Muscle of back (tissue), 11 donors: ENCODE measurements around the gene IBA57. TPM values are rescaled to one million over a fixed set of nuclear protein-coding genes. Genes with fewer than 3 reads are reported as not detected.
A peak's percentile ranks its signal among the peaks of the same experiment; 100 is the strongest.

Source experiments
- DNase-seq, 3 donors: peaks; one replicate each; pipeline versions ENCODE4 v3.0.0 to v3.0.0-alpha.2; 2013
- polyA plus RNA-seq, 10 donors: library from polyadenylated mRNA; unstranded; fragments of 120-200 nt; gene quantifications; one replicate each; pipeline ENCODE4 v1.2.1, GENCODE V29; 2013; ENCODE audit not compliant: insufficient read length in 10 of 10

The IBA57 gene
- polyA plus RNA-seq, 10 donors: 3.6 to 5.7 (median 4.3) TPM

DNA sequence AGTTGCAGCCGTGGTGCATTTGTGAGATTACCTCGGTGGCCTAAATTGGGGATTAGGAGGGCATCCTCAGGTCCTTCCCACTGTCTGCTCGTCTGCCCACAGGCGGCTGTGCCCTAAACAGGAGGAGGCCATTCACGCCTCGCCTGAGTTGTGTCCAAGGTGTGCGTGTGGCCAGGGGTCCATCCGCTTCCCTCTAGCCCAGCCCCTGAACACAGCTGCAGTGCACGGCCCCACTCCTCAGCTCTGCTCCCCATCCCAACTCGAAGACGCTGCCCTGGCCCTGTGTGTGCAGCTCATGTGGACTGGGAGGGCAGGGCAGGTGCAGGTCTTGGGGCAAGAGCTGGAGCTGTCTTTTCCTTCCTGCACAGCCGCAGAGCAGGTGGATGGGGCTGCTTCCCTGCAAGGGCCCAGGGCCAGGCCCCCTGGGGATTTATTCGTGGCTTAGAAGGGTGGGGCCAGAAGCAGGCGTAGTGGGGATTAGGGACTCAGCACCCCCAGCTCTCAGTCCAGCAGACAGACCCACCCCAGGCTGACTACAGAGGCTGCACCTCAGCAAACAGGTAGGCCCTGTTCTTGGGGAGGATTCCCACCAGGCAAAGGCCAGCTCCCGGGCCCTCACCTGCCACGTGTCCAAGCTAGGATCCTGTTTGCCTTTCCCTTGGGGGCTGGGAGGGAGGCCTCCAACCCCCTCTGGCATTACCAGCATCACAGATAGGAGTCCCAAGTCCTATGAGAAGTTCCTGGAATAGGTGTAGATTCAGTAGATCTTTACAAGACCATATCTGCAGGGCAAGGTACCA lies 21.2 kb upstream of the IBA57 start:
- DNase-seq: no peak

DNA sequence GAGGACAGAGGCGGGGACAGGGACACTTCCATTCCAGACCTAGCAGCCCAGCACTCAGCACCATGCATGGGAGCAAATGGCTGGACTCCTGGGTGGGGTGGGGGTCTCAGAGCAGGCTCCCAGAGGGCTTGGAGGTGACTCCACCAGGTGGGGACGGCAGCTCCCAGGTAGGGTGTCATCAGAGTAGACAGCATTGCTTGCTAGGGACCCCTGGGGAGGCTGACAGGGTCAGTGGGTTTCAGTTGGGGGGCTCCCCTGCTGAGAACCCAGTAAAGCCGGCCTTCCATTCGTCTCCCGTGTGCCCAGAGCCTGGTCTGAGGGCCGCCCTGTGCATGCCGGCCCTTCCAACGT lies 20.6 kb upstream of the IBA57 start:
- no peak for DNase-seq

- no peak for DNase-seq
These were observed 19.9 kb upstream of the IBA57 start for GRCh38 chr1:228145463-228146416.

GRCh38 chr1:228146417-228147150 lies 19.0 kb upstream of the IBA57 start:
- DNase-seq: no peak

DNA sequence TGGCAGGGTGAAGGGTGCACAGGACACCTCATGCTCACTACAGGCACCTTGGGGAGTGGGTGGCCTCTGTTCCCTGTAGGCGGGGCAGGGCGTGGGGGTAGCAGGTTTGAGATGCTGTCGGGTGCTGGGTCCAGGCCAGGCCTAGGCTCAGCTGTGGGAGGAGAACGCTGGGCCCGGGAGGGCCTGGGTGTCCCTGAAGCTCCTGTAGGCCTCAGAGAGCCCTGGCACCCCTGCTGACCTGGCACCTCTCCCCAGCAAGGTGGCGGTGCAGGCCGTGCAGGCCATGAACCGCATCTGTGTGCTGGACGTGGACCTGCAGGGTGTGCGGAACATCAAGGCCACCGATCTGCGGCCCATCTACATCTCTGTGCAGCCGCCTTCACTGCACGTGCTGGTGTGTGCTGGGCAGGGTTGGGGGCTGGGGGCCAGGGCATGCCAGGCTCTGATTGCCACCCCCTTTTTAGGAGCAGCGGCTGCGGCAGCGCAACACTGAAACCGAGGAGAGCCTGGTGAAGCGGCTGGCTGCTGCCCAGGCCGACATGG lies 18.4 kb upstream of the IBA57 start:
- DNase-seq: no peak

DNA sequence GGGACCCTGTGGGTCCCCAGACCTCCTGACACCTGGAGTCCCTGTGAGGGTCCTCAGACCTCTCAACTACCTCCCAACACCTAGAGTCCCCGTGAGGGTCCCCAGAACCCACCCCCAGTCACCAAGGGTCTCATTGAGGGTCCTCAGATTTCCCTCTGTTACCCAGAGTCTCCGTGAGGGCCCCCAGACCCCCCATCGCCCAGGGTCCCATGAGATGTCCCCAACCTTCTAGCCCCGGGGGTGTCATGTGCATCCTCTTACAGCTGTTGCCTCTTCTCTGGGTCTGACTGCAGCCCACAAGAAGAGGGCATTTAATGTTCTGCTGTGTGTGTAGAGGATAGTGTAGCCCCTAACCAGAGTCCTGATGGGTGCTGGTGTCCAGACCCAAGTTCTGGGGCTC lies 17.8 kb upstream of the IBA57 start:
- DNase-seq: no peak

- DNase-seq: no peak
These were observed 17.3 kb upstream of the IBA57 start for GRCh38 chr1:228148196-228148861.

DNA sequence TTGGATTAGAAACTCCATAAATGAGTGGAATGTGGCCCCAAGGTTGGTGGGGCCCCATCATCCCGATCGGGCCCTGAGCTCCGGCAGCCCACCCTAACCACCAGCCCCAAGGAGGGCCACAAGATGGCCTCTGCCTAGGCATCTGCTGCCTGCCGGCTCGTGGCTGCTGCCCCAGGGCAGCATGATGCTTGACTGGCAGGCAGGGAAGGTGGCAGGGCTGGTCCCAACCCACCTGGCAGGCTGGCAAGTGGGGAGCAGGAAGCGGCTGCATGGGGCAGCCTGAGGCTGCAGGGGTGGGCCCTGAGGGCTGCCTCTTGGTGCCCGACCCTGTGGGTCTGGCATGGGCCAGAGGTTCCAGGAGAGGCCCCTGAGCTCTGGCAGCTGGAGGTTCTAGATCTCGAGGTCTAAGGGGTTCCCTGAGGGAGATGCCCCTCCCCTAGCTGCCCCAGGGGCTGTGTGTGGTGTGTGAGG lies 16.6 kb upstream of the IBA57 start:
- DNase-seq: no peak

DNA sequence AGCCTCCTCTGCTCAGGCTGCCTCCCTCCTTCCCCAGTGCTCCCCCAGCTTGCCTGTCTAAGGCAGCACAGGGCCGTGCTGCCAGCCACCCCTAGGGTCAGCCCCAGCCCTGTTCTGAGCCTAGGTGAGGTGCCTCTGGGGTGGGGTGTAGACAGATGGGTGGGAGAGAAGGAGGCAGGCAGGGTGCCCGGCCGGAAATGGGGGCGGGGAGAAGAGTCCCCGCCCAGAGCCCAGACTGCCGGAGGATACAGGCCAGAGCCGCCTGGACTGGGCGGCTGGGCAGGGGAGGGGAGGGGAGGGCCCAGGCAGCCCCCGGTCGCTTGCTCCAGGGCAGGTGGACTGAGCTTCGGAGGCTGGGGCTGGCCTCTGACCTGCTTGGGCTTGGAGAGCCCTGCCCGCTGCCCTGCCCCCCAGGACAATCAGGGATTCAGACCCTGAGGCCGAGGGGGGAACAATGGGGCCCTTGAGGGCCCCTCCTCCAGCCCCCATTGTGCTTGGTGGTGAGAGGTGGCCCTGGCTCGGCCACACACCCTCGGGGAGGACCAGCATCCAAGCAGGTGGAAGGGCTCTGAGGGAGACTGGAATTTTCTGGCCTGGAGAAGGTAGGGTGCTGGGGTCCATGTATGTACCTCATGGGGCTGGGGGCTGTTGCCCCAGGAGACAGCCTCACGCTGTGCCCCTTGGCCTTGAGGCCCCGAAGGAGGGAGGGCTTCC lies 16.0 kb upstream of the IBA57 start, which contains the start of gene GJC2:
Gene GJC2, plus strand, starts transcription at position 525 of the 714 bp plus-strand sequence. CDS start 7,829 bp downstream, outside the sequence.
- DNase-seq: peak in 1 of 3 donors; percentile 67

DNA sequence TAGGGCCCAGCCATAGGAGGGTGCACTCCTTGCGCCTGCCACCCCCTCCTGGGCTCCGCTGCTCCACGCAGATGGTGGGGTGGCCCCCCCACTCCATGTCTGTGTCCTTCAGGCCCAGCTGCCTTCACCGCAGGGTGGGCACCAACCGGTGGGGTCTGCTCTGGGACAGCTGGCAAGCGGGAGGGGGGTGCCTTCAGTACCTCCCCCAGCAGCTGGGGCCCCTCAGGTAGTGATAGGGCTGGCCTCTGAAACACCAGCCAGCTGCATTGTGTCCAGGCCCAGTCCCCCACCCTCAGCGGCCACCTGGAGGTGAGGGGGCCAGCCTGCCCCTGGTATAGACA lies 15.5 kb upstream of the IBA57 start:
- DNase-seq: no peak

DNA sequence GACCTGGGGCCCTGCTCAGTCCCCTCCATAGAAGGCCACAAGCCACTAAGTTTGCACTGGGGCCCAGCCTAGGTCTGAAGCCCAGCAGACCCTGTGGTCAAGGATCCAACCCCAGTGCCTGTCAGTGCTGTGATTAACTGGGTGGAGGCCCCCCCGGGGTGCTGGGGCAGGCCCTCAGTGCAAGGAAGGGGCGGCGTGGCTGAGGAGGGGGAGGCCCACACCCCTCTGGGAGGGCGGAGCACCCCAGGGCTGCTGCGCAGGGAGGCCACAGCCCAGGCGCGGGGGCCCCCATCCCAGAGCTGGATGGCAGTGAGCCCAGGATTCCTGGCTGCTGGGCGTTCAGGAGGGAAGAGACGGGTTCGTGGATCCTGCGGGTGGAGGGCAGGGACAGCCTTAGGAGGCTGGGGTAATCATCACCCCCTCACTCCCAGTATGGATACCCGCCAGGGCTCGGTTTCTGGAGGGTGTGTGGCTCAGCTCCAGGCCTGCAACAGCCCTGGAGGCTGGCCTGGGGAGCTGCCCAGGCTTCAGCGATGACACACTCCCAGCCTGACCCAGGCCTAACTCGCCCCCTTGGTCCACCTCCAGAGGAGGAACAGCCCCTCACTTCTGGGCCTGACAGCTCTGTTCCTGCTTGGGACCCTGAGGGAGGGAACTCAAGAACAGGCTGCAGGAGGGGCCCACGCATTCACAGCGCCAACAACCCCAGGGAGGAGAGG lies 15.0 kb upstream of the IBA57 start:
- peak; percentile 54 to 91 (median 79) for DNase-seq

DNA sequence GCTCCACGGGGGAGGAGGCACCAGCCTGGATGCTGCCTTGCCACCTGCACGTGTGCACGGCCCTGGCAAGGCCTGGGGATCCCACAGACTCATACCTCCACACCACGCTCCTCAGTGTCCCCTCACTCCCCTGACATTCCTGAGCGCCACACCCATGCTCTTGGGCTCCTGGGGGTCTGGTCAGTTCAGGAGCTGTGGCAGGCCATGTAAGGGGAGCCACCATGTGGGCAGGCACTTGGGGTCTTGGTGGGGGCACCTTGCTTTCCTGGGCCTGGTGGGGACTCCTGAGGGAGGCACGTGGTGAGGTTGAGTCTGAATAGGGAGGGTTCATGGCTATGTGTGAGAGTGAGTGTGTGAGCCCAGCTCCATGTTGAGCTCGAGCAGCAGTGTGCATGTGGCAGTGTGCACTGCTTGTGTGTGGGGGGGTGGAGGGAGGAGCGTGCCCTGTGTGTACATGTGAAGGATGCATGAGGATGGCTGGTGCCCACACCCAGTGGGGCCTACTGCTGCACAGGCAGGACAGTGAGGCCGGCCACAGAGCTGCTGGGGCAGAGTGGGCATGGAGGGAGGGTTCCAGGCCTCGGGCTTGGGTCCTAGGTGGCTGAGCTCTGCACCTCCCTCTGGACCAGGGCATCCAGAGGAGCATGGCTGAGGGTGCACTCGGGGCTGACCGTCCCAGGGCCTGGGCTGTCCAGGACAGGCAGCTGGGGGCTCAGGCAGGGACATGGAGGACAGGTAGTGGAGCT lies 14.3 kb upstream of the IBA57 start:
- no peak for DNase-seq

GRCh38 chr1:228152097-228152917 lies 13.3 kb upstream of the IBA57 start:
- DNase-seq: no peak

GRCh38 chr1:228152918-228153258 lies 12.7 kb upstream of the IBA57 start:
- DNase-seq: no peak

DNA sequence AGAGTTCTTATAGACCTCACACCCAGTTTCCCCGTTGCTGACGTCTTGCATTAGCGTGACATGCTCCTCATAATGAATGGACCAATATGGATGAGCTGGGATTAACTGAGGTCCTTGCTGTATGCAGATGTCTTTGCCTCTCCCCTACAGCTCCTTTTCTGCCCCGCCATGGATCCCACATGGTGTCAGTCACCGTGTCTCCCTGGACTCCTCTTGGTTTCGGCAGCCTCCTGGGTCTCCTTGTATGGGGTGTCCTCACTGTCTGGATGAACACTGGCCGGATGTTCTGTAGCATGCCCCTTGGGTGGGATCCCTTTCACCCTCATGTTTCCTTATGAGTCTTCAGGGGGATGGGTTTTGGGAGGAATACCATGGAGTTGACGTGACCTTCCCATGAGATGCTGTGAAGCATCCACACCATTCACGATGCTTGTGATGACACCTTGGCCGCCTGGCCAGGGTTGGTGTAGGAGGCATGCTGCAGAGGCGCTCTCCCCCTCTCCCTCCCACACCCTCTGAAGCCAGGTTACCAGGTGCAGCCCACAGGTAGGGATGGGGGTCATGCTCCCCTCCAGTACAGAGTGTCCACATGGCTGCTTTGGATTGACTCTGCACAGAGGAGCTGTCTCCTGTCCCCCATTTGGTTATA lies 11.5 kb upstream of the IBA57 start:
- DNase-seq: no peak

GRCh38 chr1:228154670-228155571 lies 10.7 kb upstream of the IBA57 start:
- DNase-seq: no peak
